Neural crest cell (in vitro differentiated cells): ENCODE results near the gene SNX30. TPM values are rescaled to one million over a fixed set of nuclear protein-coding genes. Genes with fewer than 3 reads are reported as not detected.

Source experiments
- DNase-seq: peaks from one replicate; pipeline ENCODE4 v3.0.0; 2021; ENCODE audit warnings: low read depth, mixed read lengths, low spot score
- H3K27ac Mint-ChIP-seq: one replicate; pipeline ENCODE4 v1.8.0; 2021; ENCODE audit warnings: mild to moderate bottlenecking, mixed read lengths; ENCODE audit not compliant: unreplicated experiment
- H3K27me3 Mint-ChIP-seq: 2 replicates; pipeline ENCODE4 v1.8.0; 2021; ENCODE audit warnings: low read depth, mild to moderate bottlenecking, mixed read lengths
- H3K36me3 Mint-ChIP-seq: 2 replicates; pipeline ENCODE4 v1.8.0; 2021; ENCODE audit warnings: low read depth, mild to moderate bottlenecking, mixed read lengths
- H3K4me1 Mint-ChIP-seq: 2 replicates; pipeline ENCODE4 v1.8.0; 2021; ENCODE audit warnings: mixed read lengths
- H3K4me3 Mint-ChIP-seq: one replicate; pipeline ENCODE4 v1.8.0; 2021; ENCODE audit warnings: mild to moderate bottlenecking, mixed read lengths
- H3K9me3 Mint-ChIP-seq: 2 replicates; pipeline ENCODE4 v1.8.0; 2021; ENCODE audit warnings: mixed read lengths
- total RNA-seq: library from RNA; stranded (reverse); gene quantifications from 2 replicates; pipeline ENCODE4 v1.2.1, GENCODE V29; 2021
- TF ChIP-seq, protein P1 (sequence below): fragments of 200-600 bp; sonication (generic); conservative IDR thresholded peaks from 2 replicates; pipeline ENCODE4 v1.5.0; 2021; ENCODE audit warnings: antibody characterized with exemption, mild to moderate bottlenecking

SNX30 gene
- total RNA-seq, 1 donor from 2014 or later = 14.5 TPM

DNA sequence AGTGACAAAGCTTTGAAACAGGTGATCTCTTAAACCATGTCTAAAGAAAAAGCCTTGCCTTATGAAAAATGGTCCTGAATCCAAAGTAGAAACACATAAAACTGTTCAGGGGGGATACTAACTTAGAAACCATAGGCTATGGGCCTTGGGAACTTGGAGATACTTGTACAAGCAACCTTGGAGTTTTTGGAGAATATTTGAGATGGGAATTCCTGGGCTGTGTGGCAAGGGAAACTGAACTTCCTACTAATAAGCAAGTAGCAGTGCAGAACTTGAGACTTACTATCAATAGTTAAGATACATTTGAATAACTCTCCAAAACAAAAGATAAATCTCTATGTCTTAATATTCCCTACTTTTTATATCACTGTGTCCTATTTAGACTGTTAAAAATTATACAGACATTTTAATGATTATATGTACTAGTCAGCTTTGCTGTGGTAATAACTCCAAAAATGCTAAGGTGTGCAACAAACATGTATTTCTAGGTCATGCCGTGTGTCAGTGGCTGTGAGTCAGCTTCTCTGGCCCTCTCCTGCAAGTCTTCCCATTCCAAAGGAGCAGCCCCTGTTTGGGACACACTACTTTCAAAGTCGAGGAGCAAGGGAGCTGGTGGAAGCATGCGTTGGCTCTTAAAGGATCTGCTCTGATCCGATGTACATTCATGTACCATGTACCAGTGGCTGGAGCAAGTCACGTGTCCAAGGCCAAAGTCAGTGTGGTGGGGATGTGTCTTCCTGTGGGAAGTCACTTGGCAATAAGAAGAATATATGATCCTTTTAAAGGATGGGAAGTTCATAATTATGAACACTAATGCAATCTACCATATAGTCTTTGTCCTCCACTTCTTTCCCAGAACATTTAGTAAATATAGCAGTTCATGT, 39.6 kb downstream of the SNX30 start:
- H3K4me1 Mint-ChIP-seq = no peaks in the 10 kb centered on the region
- no peaks in the 10 kb centered on the region for H3K9me3 Mint-ChIP-seq
- TF ChIP-seq, protein P1, sequence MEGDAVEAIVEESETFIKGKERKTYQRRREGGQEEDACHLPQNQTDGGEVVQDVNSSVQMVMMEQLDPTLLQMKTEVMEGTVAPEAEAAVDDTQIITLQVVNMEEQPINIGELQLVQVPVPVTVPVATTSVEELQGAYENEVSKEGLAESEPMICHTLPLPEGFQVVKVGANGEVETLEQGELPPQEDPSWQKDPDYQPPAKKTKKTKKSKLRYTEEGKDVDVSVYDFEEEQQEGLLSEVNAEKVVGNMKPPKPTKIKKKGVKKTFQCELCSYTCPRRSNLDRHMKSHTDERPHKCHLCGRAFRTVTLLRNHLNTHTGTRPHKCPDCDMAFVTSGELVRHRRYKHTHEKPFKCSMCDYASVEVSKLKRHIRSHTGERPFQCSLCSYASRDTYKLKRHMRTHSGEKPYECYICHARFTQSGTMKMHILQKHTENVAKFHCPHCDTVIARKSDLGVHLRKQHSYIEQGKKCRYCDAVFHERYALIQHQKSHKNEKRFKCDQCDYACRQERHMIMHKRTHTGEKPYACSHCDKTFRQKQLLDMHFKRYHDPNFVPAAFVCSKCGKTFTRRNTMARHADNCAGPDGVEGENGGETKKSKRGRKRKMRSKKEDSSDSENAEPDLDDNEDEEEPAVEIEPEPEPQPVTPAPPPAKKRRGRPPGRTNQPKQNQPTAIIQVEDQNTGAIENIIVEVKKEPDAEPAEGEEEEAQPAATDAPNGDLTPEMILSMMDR = no peak
- no peak overlapping the region for H3K4me3 Mint-ChIP-seq
- H3K27me3 Mint-ChIP-seq = no peaks in the 10 kb centered on the region
- H3K27ac Mint-ChIP-seq = no peak overlapping the region
- no peak for DNase-seq
- H3K36me3 Mint-ChIP-seq = no peaks in the 10 kb centered on the region

DNA sequence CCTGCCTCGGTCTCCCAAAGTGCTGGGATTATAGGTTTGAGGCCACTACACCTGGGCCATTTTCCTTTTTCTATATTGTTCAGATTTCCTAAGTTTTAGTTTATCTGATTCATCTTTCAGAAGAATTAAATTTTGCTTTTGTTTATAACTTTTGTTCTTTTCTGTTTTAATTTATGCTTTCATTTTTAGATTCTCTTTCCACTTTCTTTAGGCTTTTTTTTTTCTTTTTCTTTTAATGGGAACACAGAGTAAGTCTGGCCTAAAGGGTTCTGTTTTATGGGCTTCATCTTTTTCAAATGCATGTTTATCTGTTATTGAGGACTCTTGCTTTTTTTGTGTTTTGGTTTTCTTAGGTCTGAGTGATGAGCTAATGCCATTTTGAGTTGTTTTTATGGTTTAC, 42.1 kb downstream of the SNX30 start:
- Mint-ChIP-seq H3K4me3 (no peak overlapping the region), H3K36me3 (no peaks in the 10 kb centered on the region), H3K27ac (no peak overlapping the region), H3K4me1 (no peaks in the 10 kb centered on the region), H3K9me3 (no peaks in the 10 kb centered on the region), H3K27me3 (no peaks in the 10 kb centered on the region)
- DNase-seq = no peak
- TF ChIP-seq, protein P1 = no peak

DNA sequence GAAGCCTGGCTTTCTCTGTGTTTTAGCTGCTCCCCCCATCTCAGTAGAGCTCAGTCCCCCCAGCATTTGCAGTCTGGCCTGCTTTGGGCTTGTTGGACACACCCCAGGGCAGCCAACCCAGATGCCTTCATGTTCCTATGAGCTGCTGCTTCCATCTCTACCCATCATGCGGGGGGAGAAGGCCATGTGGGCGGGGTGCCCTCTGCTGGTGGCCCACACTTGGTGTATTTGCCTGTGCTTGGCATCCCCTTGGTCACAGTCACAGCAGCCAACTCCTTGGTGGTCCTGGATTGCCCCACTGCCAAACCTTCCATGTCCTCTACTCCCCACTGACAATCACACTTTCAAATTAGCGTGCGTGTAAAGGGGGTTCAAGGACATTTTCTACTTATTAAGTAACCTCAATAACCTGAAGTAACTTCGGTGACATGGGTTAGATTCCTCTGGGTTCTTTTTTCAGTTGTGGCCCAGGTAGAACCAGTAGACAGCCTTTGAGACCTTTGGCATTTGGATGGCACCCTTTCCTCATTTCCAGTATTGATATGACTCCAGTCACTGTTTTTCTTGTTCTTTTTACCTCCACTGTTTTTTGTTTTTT, 42.8 kb downstream of the SNX30 start:
- Mint-ChIP-seq H3K4me1 (no peaks in the 10 kb centered on the region), H3K27ac (no peak overlapping the region), H3K36me3 (no peaks in the 10 kb centered on the region), H3K27me3 (no peaks in the 10 kb centered on the region), H3K4me3 (no peak overlapping the region), H3K9me3 (no peaks in the 10 kb centered on the region)
- TF ChIP-seq, protein P1 = peak; percentile 56
- DNase-seq = peak; percentile 41

DNA sequence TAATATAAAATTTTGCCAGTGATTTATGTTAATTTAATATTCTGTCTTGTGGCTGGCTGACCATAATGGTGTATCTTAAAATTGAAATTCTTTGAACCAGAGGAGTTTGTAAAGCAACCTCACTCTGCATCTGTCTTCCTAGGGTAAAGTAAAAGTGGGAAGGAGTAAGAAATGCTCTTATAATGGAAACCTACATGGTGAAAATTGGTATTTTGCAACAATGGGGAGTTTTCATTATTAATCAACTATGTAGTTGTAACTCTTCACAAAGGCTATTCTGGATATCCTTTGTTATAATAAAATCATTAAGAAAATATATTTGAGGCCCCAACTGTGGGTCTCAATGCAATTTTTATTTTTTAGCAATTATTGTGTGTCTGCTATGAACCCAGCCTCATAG, 44.2 kb downstream of the SNX30 start:
- Mint-ChIP-seq H3K36me3 (no peaks in the 10 kb centered on the region), H3K9me3 (no peaks in the 10 kb centered on the region), H3K4me1 (no peaks in the 10 kb centered on the region), H3K27ac (no peak overlapping the region), H3K4me3 (no peak overlapping the region), H3K27me3 (no peaks in the 10 kb centered on the region)
- TF ChIP-seq, protein P1 = no peak
- DNase-seq = no peak

DNA sequence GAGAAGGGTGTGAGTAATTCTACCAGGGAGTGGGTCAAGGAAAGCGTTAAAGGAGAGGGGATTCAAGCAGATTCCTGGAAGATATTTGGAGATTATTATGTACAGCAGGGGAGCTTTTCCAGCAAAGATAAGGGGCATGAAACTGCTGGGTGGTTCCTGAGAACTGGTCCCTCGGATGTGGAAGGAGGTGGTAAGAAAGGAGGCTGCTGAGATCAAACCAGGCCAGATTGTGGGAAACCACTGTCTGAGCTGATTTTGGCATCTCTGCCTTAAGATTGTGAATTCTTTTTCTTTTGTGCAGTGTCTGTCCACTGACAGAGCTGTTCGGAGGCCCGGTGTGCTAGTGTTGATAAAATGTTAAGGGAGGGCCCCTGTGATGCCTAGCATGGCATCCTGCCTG, 45.4 kb downstream of the SNX30 start:
- Mint-ChIP-seq H3K4me3 (no peak overlapping the region), H3K27me3 (no peaks in the 10 kb centered on the region)
- TF ChIP-seq, protein P1 = no peak

More for the DNA sequence above, 45.4 kb downstream of the SNX30 start:
- H3K9me3 Mint-ChIP-seq = no peaks in the 10 kb centered on the region
- no peak for DNase-seq
- no peaks in the 10 kb centered on the region for H3K36me3 Mint-ChIP-seq
- no peaks in the 10 kb centered on the region for H3K4me1 Mint-ChIP-seq
- no peak overlapping the region for H3K27ac Mint-ChIP-seq
